Measurements from ENCODE around the gene PLCG2.

The PLCG2 gene

GRCh38 chr16:81928271-81928918 lies 149.3 kb downstream of the PLCG2 start:
- TF ChIP-seq CTCF (IDR thresholded peaks at IDR 0.05; ENCODE audit: insufficient read depth, low read length): no peak
- TF ChIP-seq POLR2AphosphoS5 (IDR thresholded peaks at IDR 0.05; ENCODE audit: low read depth): no peak
- TF ChIP-seq, protein P1, sequence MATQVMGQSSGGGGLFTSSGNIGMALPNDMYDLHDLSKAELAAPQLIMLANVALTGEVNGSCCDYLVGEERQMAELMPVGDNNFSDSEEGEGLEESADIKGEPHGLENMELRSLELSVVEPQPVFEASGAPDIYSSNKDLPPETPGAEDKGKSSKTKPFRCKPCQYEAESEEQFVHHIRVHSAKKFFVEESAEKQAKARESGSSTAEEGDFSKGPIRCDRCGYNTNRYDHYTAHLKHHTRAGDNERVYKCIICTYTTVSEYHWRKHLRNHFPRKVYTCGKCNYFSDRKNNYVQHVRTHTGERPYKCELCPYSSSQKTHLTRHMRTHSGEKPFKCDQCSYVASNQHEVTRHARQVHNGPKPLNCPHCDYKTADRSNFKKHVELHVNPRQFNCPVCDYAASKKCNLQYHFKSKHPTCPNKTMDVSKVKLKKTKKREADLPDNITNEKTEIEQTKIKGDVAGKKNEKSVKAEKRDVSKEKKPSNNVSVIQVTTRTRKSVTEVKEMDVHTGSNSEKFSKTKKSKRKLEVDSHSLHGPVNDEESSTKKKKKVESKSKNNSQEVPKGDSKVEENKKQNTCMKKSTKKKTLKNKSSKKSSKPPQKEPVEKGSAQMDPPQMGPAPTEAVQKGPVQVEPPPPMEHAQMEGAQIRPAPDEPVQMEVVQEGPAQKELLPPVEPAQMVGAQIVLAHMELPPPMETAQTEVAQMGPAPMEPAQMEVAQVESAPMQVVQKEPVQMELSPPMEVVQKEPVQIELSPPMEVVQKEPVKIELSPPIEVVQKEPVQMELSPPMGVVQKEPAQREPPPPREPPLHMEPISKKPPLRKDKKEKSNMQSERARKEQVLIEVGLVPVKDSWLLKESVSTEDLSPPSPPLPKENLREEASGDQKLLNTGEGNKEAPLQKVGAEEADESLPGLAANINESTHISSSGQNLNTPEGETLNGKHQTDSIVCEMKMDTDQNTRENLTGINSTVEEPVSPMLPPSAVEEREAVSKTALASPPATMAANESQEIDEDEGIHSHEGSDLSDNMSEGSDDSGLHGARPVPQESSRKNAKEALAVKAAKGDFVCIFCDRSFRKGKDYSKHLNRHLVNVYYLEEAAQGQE (IDR thresholded peaks at IDR 0.05; ENCODE audit: insufficient replicate concordance, low read depth): no peak
- TF ChIP-seq SPI1 (IDR thresholded peaks at IDR 0.05; ENCODE audit: borderline replicate concordance, low read depth): no peak
- no peak for TF ChIP-seq GABPA (IDR thresholded peaks at IDR 0.05; ENCODE audit: low read depth)
- H3K27ac ChIP-seq (replicated peaks): no peak overlapping the region
- H3K4me3 ChIP-seq (replicated peaks; ENCODE audit: insufficient read depth, low read length): no peak overlapping the region

GRCh38 chr16:81928975-81929374 lies 149.9 kb downstream of the PLCG2 start:
- TF ChIP-seq POLR2AphosphoS5 (IDR thresholded peaks at IDR 0.05; ENCODE audit: low read depth): no peak
- TF ChIP-seq SPI1 (IDR thresholded peaks at IDR 0.05; ENCODE audit: borderline replicate concordance, low read depth): no peak
- TF ChIP-seq GABPA (IDR thresholded peaks at IDR 0.05; ENCODE audit: low read depth): no peak
- Histone ChIP-seq H3K27me3 (ENCODE audit: insufficient read depth, poor library complexity, severe bottlenecking) (no peaks in the 10 kb centered on the region), H3K4me3 (replicated peaks; ENCODE audit: insufficient read depth, low read length) (no peak overlapping the region), H3K27ac (replicated peaks) (no peak overlapping the region; the same call in 1 of the 2 replicates)
- DNase-seq (ENCODE audit: low read depth in 1 of 2, low spot score in 1 of 2): peak in 1 of 2 experiments; percentile 9

More at GRCh38 chr16:81928271-81928918, 149.3 kb downstream of the PLCG2 start:
- no peaks in the 10 kb centered on the region for H3K27me3 ChIP-seq (ENCODE audit: insufficient read depth, poor library complexity, severe bottlenecking)
- no peak for DNase-seq (ENCODE audit: low read depth in 1 of 2, low spot score in 1 of 2)

DNA sequence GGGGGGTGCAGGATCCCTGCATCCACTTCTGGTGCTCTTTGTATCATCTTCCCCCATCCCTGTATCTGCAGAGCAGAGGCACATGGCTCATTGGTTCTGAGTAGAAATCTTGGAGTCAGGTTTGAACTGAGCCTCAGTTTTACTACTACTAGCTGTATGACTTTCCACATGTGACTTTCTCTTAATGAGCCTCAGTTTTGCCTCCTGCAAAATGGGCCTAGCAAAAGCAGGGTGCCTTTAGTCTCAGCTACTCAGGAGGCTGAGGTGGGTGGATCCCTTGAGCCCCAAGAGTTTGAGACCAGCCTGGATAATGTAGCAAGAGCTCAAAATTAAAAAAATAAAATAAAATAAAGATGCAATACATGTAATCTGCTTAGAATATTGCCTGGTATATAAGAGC lies 150.8 kb downstream of the PLCG2 start:
- H3K27ac ChIP-seq (replicated peaks): no peak overlapping the region
- no peak overlapping the region for H3K4me3 ChIP-seq (replicated peaks; ENCODE audit: insufficient read depth, low read length)
- DNase-seq (ENCODE audit: low read depth in 1 of 2, low spot score in 1 of 2): no peak
- H3K27me3 ChIP-seq (ENCODE audit: insufficient read depth, poor library complexity, severe bottlenecking): no peaks in the 10 kb centered on the region
- TF ChIP-seq CTCF (IDR thresholded peaks at IDR 0.05; ENCODE audit: insufficient read depth, low read length): no peak
- TF ChIP-seq, protein P1 (IDR thresholded peaks at IDR 0.05; ENCODE audit: insufficient replicate concordance, low read depth): no peak
- TF ChIP-seq SPI1 (IDR thresholded peaks at IDR 0.05; ENCODE audit: borderline replicate concordance, low read depth): no peak
- no peak for TF ChIP-seq GABPA (IDR thresholded peaks at IDR 0.05; ENCODE audit: low read depth)
- no peak for TF ChIP-seq POLR2AphosphoS5 (IDR thresholded peaks at IDR 0.05; ENCODE audit: low read depth)

DNA sequence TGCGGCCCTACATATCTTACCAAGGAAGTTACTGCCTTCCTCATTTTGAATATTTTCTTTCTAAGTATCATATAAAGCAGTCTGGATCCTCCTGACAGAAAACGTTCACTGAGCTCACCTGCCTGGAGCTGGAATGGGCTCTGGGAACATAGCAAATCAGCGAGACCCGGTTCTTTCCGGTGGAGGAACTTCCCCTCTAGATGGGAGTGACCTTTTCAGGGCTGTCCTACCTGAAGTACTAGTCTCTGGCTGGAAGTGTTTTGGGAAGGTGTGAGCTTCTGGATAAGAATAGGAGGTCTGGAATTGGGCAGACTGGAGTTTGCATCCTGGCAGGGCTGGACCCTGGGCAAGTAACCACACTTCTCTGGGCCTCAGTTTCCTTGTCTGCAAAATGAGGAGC lies 152.8 kb downstream of the PLCG2 start:
- H3K27me3 ChIP-seq (ENCODE audit: insufficient read depth, poor library complexity, severe bottlenecking): no peaks in the 10 kb centered on the region
- DNase-seq (ENCODE audit: low read depth in 1 of 2, low spot score in 1 of 2): no peak

More for the DNA sequence above, 152.8 kb downstream of the PLCG2 start:
- no peak overlapping the region for H3K4me3 ChIP-seq (replicated peaks; ENCODE audit: insufficient read depth, low read length)
- no peak for TF ChIP-seq SPI1 (IDR thresholded peaks at IDR 0.05; ENCODE audit: borderline replicate concordance, low read depth)
- no peak for TF ChIP-seq POLR2AphosphoS5 (IDR thresholded peaks at IDR 0.05; ENCODE audit: low read depth)
- no peak for TF ChIP-seq CTCF (IDR thresholded peaks at IDR 0.05; ENCODE audit: insufficient read depth, low read length)
- TF ChIP-seq, protein P1 (IDR thresholded peaks at IDR 0.05; ENCODE audit: insufficient replicate concordance, low read depth): no peak
- TF ChIP-seq GABPA (IDR thresholded peaks at IDR 0.05; ENCODE audit: low read depth): no peak
- H3K27ac ChIP-seq (replicated peaks): no peak overlapping the region
